GM21390 (cell line): ENCODE measurements around the gene ZNF439.
"Not testable (repeated sequence)": the region's sequence is repeated elsewhere in the genome, so short reads cannot be mapped to it uniquely, and the experiment has no call there.

Source experiments
- ATAC-seq: cut with Tn5 transposase; IDR thresholded peaks from one replicate; pipeline ENCODE4 v1.9.1; 2021; ENCODE audit not compliant: unreplicated experiment

The ZNF439 gene

GRCh38 chr19:11848594-11849469 is at the start of gene ZNF439:
Gene ZNF439, plus strand, starts transcription at chr19:11848726. Its CDS starts 142 bp downstream, at chr19:11848868.
- peak; percentile 81 for ATAC-seq

DNA sequence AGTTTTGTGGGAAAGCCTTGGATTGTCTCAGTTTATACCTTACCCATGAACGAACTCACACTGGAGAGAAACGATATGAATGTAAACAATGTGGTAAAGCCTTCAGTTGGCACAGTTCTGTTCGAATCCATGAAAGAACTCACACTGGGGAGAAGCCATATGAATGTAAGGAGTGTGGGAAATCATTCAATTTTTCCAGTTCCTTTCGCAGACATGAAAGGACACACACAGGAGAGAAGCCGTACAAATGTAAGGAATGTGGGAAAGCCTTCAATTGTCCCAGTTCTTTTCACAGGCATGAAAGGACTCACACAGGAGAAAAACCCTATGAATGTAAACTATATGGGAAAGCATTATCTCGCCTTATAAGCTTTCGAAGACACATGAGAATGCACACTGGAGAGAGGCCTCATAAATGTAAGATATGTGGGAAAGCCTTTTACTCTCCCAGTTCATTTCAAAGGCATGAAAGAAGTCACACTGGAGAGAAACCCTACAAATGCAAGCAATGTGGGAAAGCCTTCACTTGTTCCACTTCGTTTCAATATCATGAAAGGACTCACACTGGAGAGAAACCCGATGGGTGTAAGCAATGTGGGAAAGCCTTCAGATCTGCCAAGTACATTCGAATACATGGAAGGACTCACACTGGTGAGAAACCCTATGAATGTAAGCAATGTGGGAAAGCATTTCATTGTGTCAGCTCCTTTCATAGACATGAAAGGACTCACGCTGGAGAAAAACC is 42.0 kb upstream of the ZNF439 start:
- no peak for ATAC-seq

- no peak for ATAC-seq
Measured at GRCh38 chr19:11807099-11807380, 41.5 kb upstream of the ZNF439 start.

- peak; percentile 41 for ATAC-seq
Measured at GRCh38 chr19:11813703-11814028, 34.9 kb upstream of the ZNF439 start.

- ATAC-seq: peak; percentile 97
Measured at GRCh38 chr19:11814029-11814699, 34.4 kb upstream of the ZNF439 start, which contains the start of gene ZNF440. Gene ZNF440, plus strand, starts transcription at chr19:11814273. Its CDS starts 175 bp downstream, at chr19:11814448.

DNA sequence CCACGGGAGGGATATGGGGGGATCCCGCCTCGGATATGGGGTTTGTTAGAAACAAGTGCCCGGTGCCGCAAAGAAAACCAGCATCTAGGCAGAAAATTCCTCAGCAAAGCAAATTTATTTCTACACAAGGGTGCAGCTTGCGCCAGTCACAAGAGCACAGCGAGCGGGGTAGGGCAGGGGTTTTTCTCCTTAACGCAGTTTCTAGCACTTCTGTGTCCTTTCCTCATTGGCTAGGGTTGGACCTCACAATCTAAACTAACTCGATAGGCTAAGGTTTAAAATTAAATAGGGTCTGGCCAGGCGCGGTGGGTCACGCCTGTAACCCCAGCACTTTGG is 33.9 kb upstream of the ZNF439 start:
- no peak for ATAC-seq

- no peak for ATAC-seq
Measured at GRCh38 chr19:11821474-11822109, 26.9 kb upstream of the ZNF439 start.

GRCh38 chr19:11828957-11829876 is 19.3 kb upstream of the ZNF439 start:
- ATAC-seq: not testable (repeated sequence)

GRCh38 chr19:11832253-11832912 is 16.1 kb upstream of the ZNF439 start:
- ATAC-seq: no peak

DNA sequence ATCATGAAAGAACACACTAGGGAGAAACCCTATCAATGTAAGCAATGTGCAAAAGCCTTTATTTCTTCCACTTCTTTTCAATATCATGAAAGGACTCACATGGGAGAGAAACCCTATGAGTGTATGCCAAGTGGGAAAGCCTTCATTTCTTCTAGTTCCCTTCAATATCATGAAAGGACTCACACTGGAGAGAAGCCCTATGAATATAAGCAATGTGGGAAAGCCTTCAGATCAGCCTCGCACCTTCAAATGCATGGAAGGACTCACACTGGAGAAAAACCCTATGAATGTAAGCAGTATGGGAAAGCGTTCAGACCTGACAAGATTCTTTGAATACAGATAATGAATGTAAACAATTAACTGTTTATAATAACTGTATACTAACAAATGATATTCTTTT is 15.0 kb upstream of the ZNF439 start:
- no peak for ATAC-seq

- ATAC-seq: not testable (repeated sequence)
Measured at GRCh38 chr19:11835626-11836066, 12.9 kb upstream of the ZNF439 start.

GRCh38 chr19:11843722-11844121 is 4.8 kb upstream of the ZNF439 start:
- ATAC-seq: no peak

DNA sequence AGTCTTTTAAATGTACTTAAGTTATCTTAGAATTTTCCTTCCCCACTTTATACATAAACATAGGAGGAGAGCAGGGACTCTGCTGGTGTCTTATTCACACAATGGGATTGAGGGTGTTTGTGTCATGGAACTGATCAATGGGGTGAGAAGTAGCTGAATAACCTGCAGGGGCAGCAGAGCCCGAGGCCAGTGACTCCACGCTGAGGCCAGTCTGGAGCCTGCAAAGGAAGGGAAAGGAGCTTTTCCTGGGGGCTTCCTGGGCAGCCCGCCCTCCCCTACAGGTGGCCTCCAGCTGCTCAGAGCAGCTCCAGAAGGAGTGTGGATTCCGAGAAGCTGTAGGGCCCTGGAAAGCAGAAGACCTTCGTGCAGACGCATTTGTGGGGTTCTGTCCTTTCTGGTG is 911 bp upstream of the ZNF439 start:
- ATAC-seq: not testable (repeated sequence)

- no peak for ATAC-seq
Measured at GRCh38 chr19:11848200-11848593, 329 bp upstream of the ZNF439 start.

GRCh38 chr19:11850289-11850688 is 1.8 kb downstream of the ZNF439 start:
- not testable (repeated sequence) for ATAC-seq

DNA sequence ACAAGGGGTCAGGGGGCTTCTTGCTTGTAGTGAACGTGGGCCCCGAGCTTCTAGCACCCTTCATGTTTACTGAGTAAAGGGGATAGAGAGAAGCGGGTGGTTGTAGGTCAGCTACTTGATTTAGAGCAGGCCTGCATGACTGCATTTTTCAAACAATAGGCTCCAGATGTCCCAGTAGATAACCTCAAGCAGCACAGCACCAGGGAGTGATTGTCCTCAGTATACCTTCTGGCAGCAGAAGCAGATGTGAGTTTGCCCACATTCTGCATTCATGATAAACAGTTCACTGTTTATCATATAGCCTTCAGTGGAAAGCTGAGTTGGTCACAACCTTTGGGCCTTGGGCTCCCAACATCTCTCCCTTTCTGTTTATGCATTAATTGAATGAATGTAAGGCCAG is 4.8 kb downstream of the ZNF439 start:
- ATAC-seq: no peak

DNA sequence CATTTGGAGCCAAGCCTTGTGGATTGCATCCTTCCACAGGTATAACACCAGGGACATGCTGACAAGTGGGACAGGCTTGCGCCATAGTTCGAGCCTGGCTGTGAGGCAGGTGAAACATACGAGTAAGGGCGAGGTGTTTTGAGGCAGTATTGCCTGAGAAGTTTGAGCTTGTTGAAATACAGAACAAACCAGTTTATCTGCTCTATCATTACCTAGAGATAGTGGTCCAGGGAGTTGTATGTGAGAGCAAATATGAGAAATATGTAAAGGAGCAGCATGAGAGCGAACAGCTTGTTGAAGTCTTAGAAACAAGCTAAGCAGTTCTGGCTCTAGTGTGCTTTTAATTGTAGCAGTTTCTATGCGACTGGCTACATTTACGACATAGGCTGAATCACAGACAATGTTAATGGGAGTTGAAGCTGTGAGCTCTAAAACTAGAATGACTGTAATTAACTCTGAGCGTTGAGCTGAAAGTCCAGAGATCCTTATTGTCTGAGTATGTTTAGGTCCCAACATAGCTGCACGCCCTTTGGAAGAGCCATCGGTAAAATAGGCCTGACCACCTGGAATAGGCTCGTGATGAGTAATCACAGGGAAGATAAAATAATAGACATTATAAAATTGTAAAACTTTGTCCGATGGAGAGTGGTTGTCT is 8.2 kb downstream of the ZNF439 start:
- no peak for ATAC-seq

DNA sequence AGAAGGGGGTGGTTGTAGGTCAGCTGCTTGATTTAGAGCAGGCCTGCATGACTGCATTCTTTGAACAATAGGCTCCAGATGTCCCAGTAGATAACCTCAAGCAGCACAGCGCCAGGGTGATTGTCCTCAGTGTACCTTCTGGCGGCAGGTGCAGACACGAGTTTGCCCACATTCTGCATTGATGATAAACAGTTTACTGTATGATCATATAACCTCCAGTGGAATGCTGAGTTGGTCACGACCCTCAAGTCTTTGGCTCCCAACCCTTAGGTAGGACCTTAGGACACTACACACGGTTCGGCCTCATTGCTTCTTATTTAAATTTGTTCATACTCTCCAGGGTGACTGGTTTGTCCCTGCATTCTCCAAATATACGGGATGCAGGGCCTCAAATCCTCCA is 12.2 kb downstream of the ZNF439 start:
- ATAC-seq: no peak

- ATAC-seq: no peak
Measured at GRCh38 chr19:11861301-11861700, 12.8 kb downstream of the ZNF439 start.
